Activated CD8-positive, alpha-beta T cell treated with anti-CD3 and anti-CD28 coated beads for 36 hours (primary cell): ENCODE data around the gene KRT1. TPM values are rescaled to one million over a fixed set of nuclear protein-coding genes. Genes with fewer than 3 reads are reported as not detected.

Source experiments
- ATAC-seq: fragments of 200-7000 bp; cut with Tn5 transposase; one replicate; pipeline ENCODE4 v1.10.0; 2021; ENCODE audit warnings: mild to moderate bottlenecking, moderate library complexity
- CTCF ChIA-PET: fragments of 350-600 bp; sonication (Branson Sonifier 250); formaldehyde crosslinking; loops from one replicate; lab custom pipeline; 2021; ENCODE audit warnings: antibody characterized with exemption; lab: Charles Lee
- POLR2A ChIA-PET: fragments of 350-600 bp; sonication (Branson Sonifier 250); formaldehyde crosslinking; loops from one replicate; lab custom pipeline; 2021; ENCODE audit warnings: antibody characterized with exemption; lab: Charles Lee
- DNase-seq: peaks from one replicate; pipeline ENCODE4 v3.0.0-alpha.2; 2020
- H3K27ac Mint-ChIP-seq: one replicate; pipeline ENCODE4 v1.8.0; 2021; ENCODE audit warnings: mild to moderate bottlenecking, mixed read lengths
- H3K27me3 Mint-ChIP-seq: one replicate; pipeline ENCODE4 v1.8.0; 2021; ENCODE audit warnings: mixed read lengths
- H3K36me3 Mint-ChIP-seq: one replicate; pipeline ENCODE4 v1.8.0; 2021; ENCODE audit warnings: low read depth, mixed read lengths
- H3K4me1 Mint-ChIP-seq: one replicate; pipeline ENCODE4 v1.8.0; 2021; ENCODE audit warnings: low read depth, mixed read lengths
- H3K4me3 Mint-ChIP-seq: one replicate; pipeline ENCODE4 v1.8.0; 2021; ENCODE audit warnings: mild to moderate bottlenecking, moderate library complexity, mixed read lengths
- H3K9me3 Mint-ChIP-seq: one replicate; pipeline ENCODE4 v1.8.0; 2021; ENCODE audit warnings: mixed read lengths
- intact Hi-C: fragments of 100-400 bp; cut with micrococcal nuclease; formaldehyde crosslinking; loops from one replicate; pipeline ENCODE4 v1.10.0; 2022
- total RNA-seq, 2 experiments: library from RNA; stranded (reverse); gene quantifications; one replicate each; pipeline ENCODE4 v1.2.3, GENCODE V29; 2021
- TF ChIP-seq, protein P1 (sequence below): fragments of 200-600 bp; IDR thresholded peaks from one replicate; pipeline ENCODE4 v1.8.0; 2022; ENCODE audit warnings: antibody characterized with exemption, mild to moderate bottlenecking

The KRT1 gene
- total RNA-seq = not detected

DNA sequence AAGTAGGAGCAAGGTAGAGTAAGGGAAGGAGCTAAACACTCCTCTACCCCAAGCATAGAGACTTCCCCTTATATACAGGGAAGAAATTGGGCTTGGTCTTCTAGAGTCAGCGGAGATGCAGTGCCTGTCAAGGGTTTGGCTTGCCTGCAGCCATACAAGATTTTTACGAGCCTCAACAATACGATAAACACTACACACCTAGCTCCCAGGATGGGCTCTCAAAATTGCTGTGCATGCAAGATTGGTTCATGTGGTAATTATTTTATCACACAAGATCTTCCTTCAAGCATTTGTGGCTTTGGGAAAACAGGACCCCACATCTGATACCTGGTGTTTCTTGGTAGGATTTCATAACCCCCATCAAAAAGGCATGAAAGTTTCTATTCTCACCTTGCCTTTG, at the start of gene KRT1:
Gene KRT1 (minus strand): TSS at position 45 of the 400 bp plus-strand sequence. CDS start 59 bp downstream, outside the sequence.
- DNase-seq (no peak), ATAC-seq (no peak)
- H3K27me3 Mint-ChIP-seq = no peaks in the 10 kb centered on the region
- H3K9me3 Mint-ChIP-seq = no peaks in the 10 kb centered on the region
- no peak within 1 kb of the TSS for H3K27ac Mint-ChIP-seq
- peaks cover 33% of the 10 kb centered on the region for H3K4me1 Mint-ChIP-seq
- H3K36me3 Mint-ChIP-seq = no peaks in the 10 kb centered on the region
- POLR2A ChIA-PET = interaction anchor here (1.3 kb wide), 1 partner anchor 11 kb away, joined by 3 read pairs; no protein-coding TSS in a partner anchor
- intact Hi-C loops = no loop called here
- no peak within 1 kb of the TSS for H3K4me3 Mint-ChIP-seq
- TF ChIP-seq, protein P1, sequence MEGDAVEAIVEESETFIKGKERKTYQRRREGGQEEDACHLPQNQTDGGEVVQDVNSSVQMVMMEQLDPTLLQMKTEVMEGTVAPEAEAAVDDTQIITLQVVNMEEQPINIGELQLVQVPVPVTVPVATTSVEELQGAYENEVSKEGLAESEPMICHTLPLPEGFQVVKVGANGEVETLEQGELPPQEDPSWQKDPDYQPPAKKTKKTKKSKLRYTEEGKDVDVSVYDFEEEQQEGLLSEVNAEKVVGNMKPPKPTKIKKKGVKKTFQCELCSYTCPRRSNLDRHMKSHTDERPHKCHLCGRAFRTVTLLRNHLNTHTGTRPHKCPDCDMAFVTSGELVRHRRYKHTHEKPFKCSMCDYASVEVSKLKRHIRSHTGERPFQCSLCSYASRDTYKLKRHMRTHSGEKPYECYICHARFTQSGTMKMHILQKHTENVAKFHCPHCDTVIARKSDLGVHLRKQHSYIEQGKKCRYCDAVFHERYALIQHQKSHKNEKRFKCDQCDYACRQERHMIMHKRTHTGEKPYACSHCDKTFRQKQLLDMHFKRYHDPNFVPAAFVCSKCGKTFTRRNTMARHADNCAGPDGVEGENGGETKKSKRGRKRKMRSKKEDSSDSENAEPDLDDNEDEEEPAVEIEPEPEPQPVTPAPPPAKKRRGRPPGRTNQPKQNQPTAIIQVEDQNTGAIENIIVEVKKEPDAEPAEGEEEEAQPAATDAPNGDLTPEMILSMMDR = no peak
- CTCF ChIA-PET = interaction anchor here (0.8 to 1.6 kb wide), 11 partner anchors 8 to 204 kb away, joined by 3 to 6 read pairs (median 3); no protein-coding TSS in a partner anchor

- ATAC-seq (no peak), DNase-seq (no peak)
- no peak overlapping the region for H3K27ac Mint-ChIP-seq
- H3K4me3 Mint-ChIP-seq = no peak overlapping the region
- H3K4me1 Mint-ChIP-seq = no peaks in the 10 kb centered on the region
- intact Hi-C loops = no loop called here
- no peaks in the 10 kb centered on the region for H3K9me3 Mint-ChIP-seq
- TF ChIP-seq, protein P1 = no peak
- H3K27me3 Mint-ChIP-seq = no peaks in the 10 kb centered on the region
- ChIA-PET POLR2A (no interaction called here), CTCF (no interaction called here)
- no peaks in the 10 kb centered on the region for H3K36me3 Mint-ChIP-seq
Observed at GRCh38 chr12:52729147-52729546, 48.9 kb upstream of the KRT1 start.

GRCh38 chr12:52728374-52728773, 48.2 kb upstream of the KRT1 start:
- intact Hi-C loops = no loop called here
- ChIA-PET POLR2A (no interaction called here), CTCF (no interaction called here)
- TF ChIP-seq, protein P1 = no peak
- no peak for ATAC-seq
- no peak for DNase-seq
- H3K36me3 Mint-ChIP-seq = no peaks in the 10 kb centered on the region
- H3K27ac Mint-ChIP-seq = no peak overlapping the region
- H3K4me3 Mint-ChIP-seq = no peak overlapping the region
- no peaks in the 10 kb centered on the region for H3K4me1 Mint-ChIP-seq
- H3K9me3 Mint-ChIP-seq = no peaks in the 10 kb centered on the region
- no peaks in the 10 kb centered on the region for H3K27me3 Mint-ChIP-seq

DNA sequence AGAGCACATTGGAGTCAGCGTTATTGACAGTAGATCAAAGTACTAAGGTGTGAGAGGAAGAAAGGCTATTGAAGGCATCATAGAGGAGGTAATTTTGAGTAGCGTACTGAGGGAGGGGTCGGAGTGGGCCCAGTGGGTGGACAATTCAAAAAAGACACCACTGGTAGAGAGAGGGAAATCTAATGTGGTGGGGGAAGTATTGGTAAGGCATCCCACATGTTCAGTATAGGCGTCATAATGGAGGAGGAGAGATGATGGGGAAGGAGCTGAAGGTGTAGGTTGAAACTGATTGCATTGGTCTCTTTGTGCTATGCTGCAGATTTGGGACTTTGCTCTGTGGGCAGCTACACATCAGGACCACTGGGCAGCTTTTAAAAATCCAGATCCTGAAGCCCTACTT, 46.8 kb upstream of the KRT1 start:
- Mint-ChIP-seq H3K36me3 (no peaks in the 10 kb centered on the region), H3K27ac (no peak overlapping the region), H3K9me3 (no peaks in the 10 kb centered on the region), H3K4me3 (no peak overlapping the region), H3K27me3 (no peaks in the 10 kb centered on the region), H3K4me1 (no peaks in the 10 kb centered on the region)
- POLR2A ChIA-PET = interaction anchor here (1.0 kb wide), 1 partner anchor 9 kb away, joined by 3 read pairs; no protein-coding TSS in a partner anchor
- ATAC-seq (no peak), DNase-seq (no peak)
- TF ChIP-seq, protein P1 = no peak
- CTCF ChIA-PET = interaction anchor here (0.7 kb wide), 1 partner anchor 144 kb away, joined by 3 read pairs; no protein-coding TSS in a partner anchor
- intact Hi-C loops = no loop called here

- H3K9me3 Mint-ChIP-seq = no peaks in the 10 kb centered on the region
- POLR2A ChIA-PET = interaction anchor here (1.0 kb wide), 1 partner anchor 10 kb away, joined by 3 read pairs; no protein-coding TSS in a partner anchor
- DNase-seq (no peak), ATAC-seq (no peak)
- H3K36me3 Mint-ChIP-seq = no peaks in the 10 kb centered on the region
- TF ChIP-seq, protein P1 = no peak
- H3K4me3 Mint-ChIP-seq = no peak overlapping the region
- no peaks in the 10 kb centered on the region for H3K27me3 Mint-ChIP-seq
- no peak overlapping the region for H3K27ac Mint-ChIP-seq
- intact Hi-C loops = no loop called here
- H3K4me1 Mint-ChIP-seq = no peaks in the 10 kb centered on the region
- CTCF ChIA-PET = no interaction called here
Observed at GRCh38 chr12:52726451-52726850, 46.2 kb upstream of the KRT1 start.
